ENCODE measurements around the gene EPC1. TPM values are rescaled to one million over a fixed set of nuclear protein-coding genes. Genes with fewer than 3 reads are reported as not detected.
A peak's percentile ranks its signal among the peaks of the same experiment; 100 is the strongest.

The EPC1 gene
- total and polyA plus RNA-seq, 9 of the 15 experiments (the other 6 are each of a cell fraction or from before 2014, with no cell fraction given): 7.0 to 43.6 (median 16.1) TPM

GRCh38 chr10:32376771-32377170, 29.8 kb upstream of the EPC1 start:
- Histone ChIP-seq H3K27ac (ENCODE audit: extremely low read depth, low read depth, low read length) (peak overlapping the region; percentile 96; the same call in 2 of the 3 replicates), H3K4me1 (replicated peaks in 1 of 2; ENCODE audit: control insufficient read depth in 2 of 2, insufficient read depth in 2 of 2, low read length in 2 of 2) (peaks cover 4 to 9% of the 10 kb centered on the region in 2 experiments; a peak in 3 of 5 replicates), H3K36me3 (ENCODE audit: control insufficient read depth, insufficient read depth, low read length) (no peaks in the 10 kb centered on the region), H4K20me1 (replicated peaks; ENCODE audit: control insufficient read depth, insufficient read depth, low read length) (no peaks in the 10 kb centered on the region), H3K9me3 (replicated peaks; ENCODE audit: control insufficient read depth, insufficient read depth, low read depth, low read length) (no peaks in the 10 kb centered on the region), H3K9me1 (ENCODE audit: control insufficient read depth, insufficient read depth, low read length) (no peaks in the 10 kb centered on the region), H3K4me2 (ENCODE audit: insufficient read depth, low read length) (peak overlapping the region; percentile 64), H3K79me2 (ENCODE audit: control insufficient read depth, insufficient read depth, low read length) (peaks cover 59% of the 10 kb centered on the region), H2AFZ (ENCODE audit: low read depth, low read length) (peak overlapping the region; percentile 25; the same call in 1 of the 2 replicates), H3K4me3 (peak overlapping the region; percentile 63), H3K9ac (ENCODE audit: insufficient read depth in 1 of 2, low read depth in 2 of 2, low read length in 2 of 2) (peak overlapping the region in 1 of 2 experiments; percentile 90; a peak in 3 of 4 replicates), H3K27me3 (ENCODE audit: control insufficient read depth in 2 of 2, insufficient read depth in 2 of 2, low read length in 2 of 2) (no peaks in the 10 kb centered on the region)
- intact Hi-C loops (cut with micrococcal nuclease): loop anchor here (10.0 kb wide), 3 partner anchors 418 to 628 kb away; partner anchors contain the start of gene ITGB1
- TF ChIP-seq GTF2E2 (tag; IDR thresholded peaks at IDR 0.05) (0 out of 2 replicates have a peak, but pooled peaks have one; percentile 6), FOXO4 (CRISPR knock-in tag; IDR thresholded peaks at IDR 0.05) (no peak), ZNF316 (IDR thresholded peaks at IDR 0.05) (no peak)
- CTCF ChIA-PET (ENCODE audit: low intra/inter-chr PET ratio): no interaction called here
- WGBS (ENCODE audit: insufficient coverage, low coverage, missing lambda C conversion rate): 0% methylated on average over 3 of the region's 3 CpGs
- POLR2A ChIA-PET: no interaction called here
- FAIRE-seq: no peak
- no TSS peak for BruUV-seq (replicated peaks)
- no peak for DNase-seq (ENCODE audit: extremely low read depth in 1 of 4, low spot score in 3 of 4)
- ATAC-seq: no peak
- in situ Hi-C loops (cut with MboI): no loop called here

- BruUV-seq (replicated peaks): no TSS peak
- no peaks in the 10 kb centered on the region for H4K20me1 ChIP-seq (replicated peaks; ENCODE audit: control insufficient read depth, insufficient read depth, low read length)
- POLR2A ChIA-PET: interaction anchor here (1.1 to 1.6 kb wide), 3 partner anchors 9 to 28 kb away, joined by 3 to 5 read pairs (median 3); no protein-coding TSS in a partner anchor
- no peak for DNase-seq (ENCODE audit: extremely low read depth in 1 of 4, low spot score in 3 of 4)
- intact Hi-C loops (cut with micrococcal nuclease) (loop anchor here (10.0 kb wide), 3 partner anchors 419 to 629 kb away; partner anchors contain the start of gene ITGB1), in situ Hi-C loops (cut with MboI) (no loop called here)
- H3K9me1 ChIP-seq (ENCODE audit: control insufficient read depth, insufficient read depth, low read length): no peaks in the 10 kb centered on the region
- no peak for FAIRE-seq
- H3K9ac ChIP-seq (ENCODE audit: insufficient read depth in 1 of 2, low read depth in 2 of 2, low read length in 2 of 2): peak overlapping the region in 1 of 2 experiments; percentile 90; a peak in 2 of 4 replicates
- H3K4me2 ChIP-seq (ENCODE audit: insufficient read depth, low read length): peak overlapping the region; percentile 64; the same call in 1 of the 2 replicates
- no peak overlapping the region; the same call in 2 of the 3 replicates for H3K27ac ChIP-seq (ENCODE audit: extremely low read depth, low read depth, low read length)
- CTCF ChIA-PET (ENCODE audit: low intra/inter-chr PET ratio): no interaction called here
- ATAC-seq: no peak
- H3K4me3 ChIP-seq: peak overlapping the region; percentile 63
- no peak overlapping the region for H2AFZ ChIP-seq (ENCODE audit: low read depth, low read length)
- peaks cover 4 to 9% of the 10 kb centered on the region in 2 experiments; a peak in 3 of 5 replicates for H3K4me1 ChIP-seq (replicated peaks in 1 of 2; ENCODE audit: control insufficient read depth in 2 of 2, insufficient read depth in 2 of 2, low read length in 2 of 2)
- H3K79me2 ChIP-seq (ENCODE audit: control insufficient read depth, insufficient read depth, low read length): peaks cover 59% of the 10 kb centered on the region
- no peaks in the 10 kb centered on the region for H3K27me3 ChIP-seq (ENCODE audit: control insufficient read depth in 2 of 2, insufficient read depth in 2 of 2, low read length in 2 of 2)
- no peaks in the 10 kb centered on the region for H3K36me3 ChIP-seq (ENCODE audit: control insufficient read depth, insufficient read depth, low read length)
- H3K9me3 ChIP-seq (replicated peaks; ENCODE audit: control insufficient read depth, insufficient read depth, low read depth, low read length): no peaks in the 10 kb centered on the region
- 22% methylated on average over 1 of the region's 1 CpG for WGBS (ENCODE audit: insufficient coverage, low coverage, missing lambda C conversion rate)
- TF ChIP-seq ZNF398 (CRISPR knock-in tag; IDR thresholded peaks at IDR 0.05): no peak
- TF ChIP-seq CEBPG (CRISPR knock-in tag; IDR thresholded peaks at IDR 0.05): no peak
- peak; percentile 49 to 55; a peak in 2 of 4 replicates for TF ChIP-seq CEBPG (tag; conservative IDR thresholded peaks at IDR 0.05 in 1 of 2, IDR thresholded peaks at IDR 0.05 in 1 of 2)
- no peak for TF ChIP-seq TCFL5 (CRISPR knock-in tag; conservative IDR thresholded peaks at IDR 0.05)
- no peak for TF ChIP-seq CBFA2T3 (IDR thresholded peaks at IDR 0.05)
- TF ChIP-seq PTTG1 (tag; IDR thresholded peaks at IDR 0.05; ENCODE audit: low read depth): no peak
Observed at GRCh38 chr10:32376097-32376496, 29.1 kb upstream of the EPC1 start.

Measured in K562 (cell line).